ENCODE results near the gene ACKR2. TPM values are rescaled to one million over a fixed set of nuclear protein-coding genes. Genes with fewer than 3 reads are reported as not detected.

Gene ACKR2
- polyA plus RNA-seq: 1 to 10 TPM in 2 of 3 donors, under 1 TPM in 1; 0.31 to 2.6 (median 1.7) TPM

GRCh38 chr3:42809202-42809601 is at the start of gene ACKR2:
ACKR2 (plus strand) TSS chr3:42809445; CDS start chr3:42864503, 55,058 bp downstream.
- 90 to 93% (median 93%) methylated on average over 5 of the region's 5 CpGs for WGBS, 3 donors
- H3K27ac ChIP-seq (ENCODE audit: low read depth, low read length): no peak within 1 kb of the TSS

GRCh38 chr3:42762046-42762724 is 47.1 kb upstream of the ACKR2 start:
- no peak overlapping the region for H3K27ac ChIP-seq (ENCODE audit: low read depth, low read length)
- 64 to 89% (median 71%) methylated on average over 6 of the region's 6 CpGs for WGBS, 3 donors

- 55 to 60% (median 56%) methylated on average over 2 of the region's 2 CpGs for WGBS, 3 donors
Measured at GRCh38 chr3:42763021-42763420, 46.2 kb upstream of the ACKR2 start.

GRCh38 chr3:42764115-42764514 is 45.1 kb upstream of the ACKR2 start:
- 79 to 91% (median 83%) methylated on average over 3 of the region's 3 CpGs for WGBS, 3 donors

More at GRCh38 chr3:42763021-42763420, 46.2 kb upstream of the ACKR2 start:
- H3K27ac ChIP-seq (ENCODE audit: low read depth, low read length): no peak overlapping the region

GRCh38 chr3:42764561-42765295 is 44.5 kb upstream of the ACKR2 start:
- WGBS, 3 donors: 75 to 91% (median 83%) methylated on average over 3 of the region's 3 CpGs
- H3K27ac ChIP-seq (ENCODE audit: low read depth, low read length): no peak overlapping the region

More at GRCh38 chr3:42764115-42764514, 45.1 kb upstream of the ACKR2 start:
- H3K27ac ChIP-seq (ENCODE audit: low read depth, low read length): no peak overlapping the region

GRCh38 chr3:42769477-42770131 is 39.6 kb upstream of the ACKR2 start:
- 95 to 98% (median 96%) methylated on average over 28 of the region's 28 CpGs for WGBS, 3 donors
- H3K27ac ChIP-seq (ENCODE audit: low read depth, low read length): no peak overlapping the region

GRCh38 chr3:42771271-42771670 is 38.0 kb upstream of the ACKR2 start:
- WGBS, 3 donors: 18 to 82% (median 71%) methylated on average over 1 of the region's 1 CpG
- no peak overlapping the region for H3K27ac ChIP-seq (ENCODE audit: low read depth, low read length)

GRCh38 chr3:42772670-42773408 is 36.4 kb upstream of the ACKR2 start, which contains the start of gene CCDC13:
CCDC13 (minus strand) TSS chr3:42773253; CDS start chr3:42758345, 14,908 bp downstream.
- peak within 1 kb of the TSS; percentile 86 for H3K27ac ChIP-seq (ENCODE audit: low read depth, low read length)
- 1 to 5% (median 2%) methylated on average over 58 to 63 of the region's 63 CpGs for WGBS, 3 donors

GRCh38 chr3:42773409-42773751 is 35.9 kb upstream of the ACKR2 start:
- H3K27ac ChIP-seq (ENCODE audit: low read depth, low read length): no peak overlapping the region
- WGBS, 3 donors: 7 to 10% (median 10%) methylated on average over 6 of the region's 6 CpGs

GRCh38 chr3:42778644-42779043 is 30.6 kb upstream of the ACKR2 start:
- H3K27ac ChIP-seq (ENCODE audit: low read depth, low read length): no peak overlapping the region
- 64 to 81% (median 71%) methylated on average over 2 of the region's 2 CpGs for WGBS, 3 donors

GRCh38 chr3:42780398-42780797 is 28.8 kb upstream of the ACKR2 start:
- no peak overlapping the region for H3K27ac ChIP-seq (ENCODE audit: low read depth, low read length)
- 57 to 82% (median 80%) methylated on average over 3 of the region's 3 CpGs for WGBS, 3 donors

GRCh38 chr3:42780892-42781700 is 28.1 kb upstream of the ACKR2 start:
- 47 to 64% (median 58%) methylated on average over 11 of the region's 11 CpGs for WGBS, 3 donors
- no peak overlapping the region for H3K27ac ChIP-seq (ENCODE audit: low read depth, low read length)

GRCh38 chr3:42786212-42786611 is 23.0 kb upstream of the ACKR2 start:
- 40 to 55% (median 51%) methylated on average over 1 of the region's 1 CpG for WGBS, 3 donors
- H3K27ac ChIP-seq (ENCODE audit: low read depth, low read length): no peak overlapping the region

GRCh38 chr3:42786631-42787030 is 22.6 kb upstream of the ACKR2 start:
- WGBS, 3 donors: 95 to 100% (median 99%) methylated on average over 2 of the region's 2 CpGs
- H3K27ac ChIP-seq (ENCODE audit: low read depth, low read length): no peak overlapping the region

GRCh38 chr3:42790714-42791229 is 18.5 kb upstream of the ACKR2 start:
- no peak overlapping the region for H3K27ac ChIP-seq (ENCODE audit: low read depth, low read length)
- WGBS, 3 donors: 56 to 77% (median 74%) methylated on average over 6 of the region's 6 CpGs

- H3K27ac ChIP-seq (ENCODE audit: low read depth, low read length): no peak overlapping the region
- 91 to 94% (median 94%) methylated on average over 2 of the region's 2 CpGs for WGBS, 3 donors
Measured at GRCh38 chr3:42795621-42796181, 13.5 kb upstream of the ACKR2 start.

- 87 to 95% (median 89%) methylated on average over 4 of the region's 5 CpGs for WGBS, 3 donors
- no peak overlapping the region for H3K27ac ChIP-seq (ENCODE audit: low read depth, low read length)
Measured at GRCh38 chr3:42796332-42796885, 12.8 kb upstream of the ACKR2 start.

Measured in adipose tissue (tissue), 3 donors.